Mammary epithelial cell (primary cell): Measurements from ENCODE around the gene MFAP1.

Source experiments
- EZH2 ChIP-seq: IDR thresholded peaks from 2 replicates; pipeline ENCODE4 v1.6.1; 2012; ENCODE audit warnings: low read length, inconsistent platforms, borderline replicate concordance
- TF ChIP-seq, protein P1 (sequence below), 2 donors: IDR thresholded peaks in 1 of 2; conservative IDR thresholded peaks in 1 of 2; 2 replicates each; pipeline ENCODE4 v1.5.1; 2011 to 2012; ENCODE audit warnings: inconsistent platforms in 2 of 2, low read length in 2 of 2, mild to moderate bottlenecking in 2 of 2, control low read depth in 1 of 2, low read depth in 1 of 2; ENCODE audit not compliant: insufficient read depth in 1 of 2; ENCODE audit errors: extremely low read depth in 1 of 2

DNA sequence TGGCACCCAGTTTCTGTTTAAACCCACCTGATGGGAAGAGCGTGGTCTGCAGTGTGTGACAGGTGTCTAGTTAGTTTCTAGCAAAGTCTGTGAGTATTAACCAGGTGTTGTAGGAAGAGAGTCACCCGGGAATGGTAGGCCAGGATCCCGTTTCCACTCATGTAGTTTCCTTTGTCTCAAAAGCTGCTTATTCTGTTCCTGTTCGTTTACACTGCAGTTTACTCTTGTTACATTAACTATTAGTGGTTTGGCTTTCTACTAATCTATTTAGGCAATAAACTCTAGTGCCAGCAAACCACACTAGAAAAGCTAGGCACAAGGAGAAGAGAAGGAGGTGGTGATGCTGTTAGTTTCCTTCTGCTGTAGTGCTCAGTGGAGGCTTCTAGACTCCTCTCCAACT lies 35.1 kb upstream of the MFAP1 start:
- TF ChIP-seq, protein P1, sequence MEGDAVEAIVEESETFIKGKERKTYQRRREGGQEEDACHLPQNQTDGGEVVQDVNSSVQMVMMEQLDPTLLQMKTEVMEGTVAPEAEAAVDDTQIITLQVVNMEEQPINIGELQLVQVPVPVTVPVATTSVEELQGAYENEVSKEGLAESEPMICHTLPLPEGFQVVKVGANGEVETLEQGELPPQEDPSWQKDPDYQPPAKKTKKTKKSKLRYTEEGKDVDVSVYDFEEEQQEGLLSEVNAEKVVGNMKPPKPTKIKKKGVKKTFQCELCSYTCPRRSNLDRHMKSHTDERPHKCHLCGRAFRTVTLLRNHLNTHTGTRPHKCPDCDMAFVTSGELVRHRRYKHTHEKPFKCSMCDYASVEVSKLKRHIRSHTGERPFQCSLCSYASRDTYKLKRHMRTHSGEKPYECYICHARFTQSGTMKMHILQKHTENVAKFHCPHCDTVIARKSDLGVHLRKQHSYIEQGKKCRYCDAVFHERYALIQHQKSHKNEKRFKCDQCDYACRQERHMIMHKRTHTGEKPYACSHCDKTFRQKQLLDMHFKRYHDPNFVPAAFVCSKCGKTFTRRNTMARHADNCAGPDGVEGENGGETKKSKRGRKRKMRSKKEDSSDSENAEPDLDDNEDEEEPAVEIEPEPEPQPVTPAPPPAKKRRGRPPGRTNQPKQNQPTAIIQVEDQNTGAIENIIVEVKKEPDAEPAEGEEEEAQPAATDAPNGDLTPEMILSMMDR (conservative IDR thresholded peaks at IDR 0.05 in 1 of 2, IDR thresholded peaks at IDR 0.05 in 1 of 2; ENCODE audit: extremely low read depth in 1 of 2, insufficient read depth in 1 of 2, low read depth in 1 of 2, low read length in 2 of 2): no peak
- TF ChIP-seq EZH2: no peak
